GM21390 (cell line): ENCODE data around the gene TUBG1.
"Not testable (repeated sequence)": the region's sequence is repeated elsewhere in the genome, so short reads cannot be mapped to it uniquely, and the experiment has no call there.

Experiments used
- ATAC-seq: cut with Tn5 transposase; IDR thresholded peaks from one replicate; pipeline ENCODE4 v1.9.1; 2021; ENCODE audit not compliant: unreplicated experiment

Gene TUBG1

DNA sequence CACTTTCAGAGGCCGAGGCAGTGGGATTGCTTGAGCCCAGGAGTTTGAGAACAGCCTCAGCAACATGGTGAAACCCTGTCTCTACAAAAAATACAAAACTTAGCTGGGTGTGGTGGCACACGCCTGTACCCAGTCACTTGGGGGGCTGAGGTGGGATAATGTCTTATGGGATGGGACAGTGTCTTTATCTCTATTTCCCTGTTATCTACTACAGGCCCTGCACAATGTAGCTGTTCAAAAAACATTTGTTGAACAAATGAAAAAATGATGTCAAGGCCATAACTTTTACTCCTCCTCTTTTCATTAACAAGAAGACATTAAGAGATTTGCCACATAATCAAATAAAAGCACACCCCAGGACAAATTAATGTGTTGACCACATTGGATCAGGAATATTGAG, 13.8 kb downstream of the TUBG1 start:
- ATAC-seq, result no peak

- ATAC-seq, result no peak
Measured at GRCh38 chr17:42623732-42624596, 14.5 kb downstream of the TUBG1 start.

- ATAC-seq, result not testable (repeated sequence)
Measured at GRCh38 chr17:42627032-42627764, 17.7 kb downstream of the TUBG1 start.

- ATAC-seq, result no peak
Measured at GRCh38 chr17:42629411-42630009, 20.0 kb downstream of the TUBG1 start.

DNA sequence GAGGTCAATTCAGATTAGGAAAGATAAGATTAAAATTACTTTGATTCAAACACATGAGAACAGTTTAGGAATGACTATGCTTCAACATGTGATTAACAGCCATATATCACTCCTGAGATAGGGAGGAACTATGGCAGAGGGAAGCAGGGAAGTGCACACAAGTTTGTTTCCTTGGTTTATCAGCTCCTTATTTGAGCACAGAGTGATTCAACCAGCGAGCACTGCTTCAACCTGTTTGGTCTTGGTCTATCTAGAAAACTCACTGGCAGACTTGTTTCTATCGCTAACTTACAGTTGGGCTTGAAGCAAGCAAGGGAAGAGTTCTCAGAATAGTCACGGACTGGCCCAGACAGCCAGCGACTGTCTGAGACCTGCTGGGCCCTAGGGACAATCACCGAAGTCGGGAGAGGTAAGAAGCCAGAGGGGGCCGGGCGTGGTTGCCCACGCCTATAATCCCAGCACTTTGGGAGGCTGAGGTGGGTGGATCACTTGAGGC, 23.5 kb downstream of the TUBG1 start:
- no peak for ATAC-seq

DNA sequence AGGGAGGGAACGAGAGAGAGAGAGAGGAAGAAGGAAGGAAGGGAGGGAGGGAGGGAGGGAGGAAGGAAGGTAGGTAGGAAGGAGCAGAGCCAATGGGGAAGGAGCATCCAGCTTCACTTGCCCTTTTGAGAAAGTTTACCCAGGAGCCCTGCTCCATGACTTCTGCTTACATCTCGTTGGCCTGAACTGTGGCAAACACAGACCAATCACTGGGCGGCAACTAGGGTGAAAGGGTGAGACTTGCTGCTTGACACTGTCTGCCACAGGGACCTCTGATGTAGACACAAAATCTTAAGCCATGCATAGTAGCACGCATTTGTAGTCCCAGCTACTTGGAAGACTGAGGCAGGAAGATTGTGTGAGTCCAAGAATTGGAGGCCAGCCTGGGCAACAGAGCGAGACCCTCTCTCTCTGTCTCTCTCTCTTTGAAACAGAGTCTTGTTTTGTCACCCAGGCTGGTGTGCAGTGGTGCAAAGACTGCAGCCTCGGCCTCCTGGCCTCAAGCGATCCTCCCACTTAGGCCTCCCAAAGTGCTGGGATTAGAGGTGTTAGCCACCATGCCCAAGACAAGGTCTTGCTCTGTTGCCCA, 30.1 kb downstream of the TUBG1 start:
- no peak for ATAC-seq

DNA sequence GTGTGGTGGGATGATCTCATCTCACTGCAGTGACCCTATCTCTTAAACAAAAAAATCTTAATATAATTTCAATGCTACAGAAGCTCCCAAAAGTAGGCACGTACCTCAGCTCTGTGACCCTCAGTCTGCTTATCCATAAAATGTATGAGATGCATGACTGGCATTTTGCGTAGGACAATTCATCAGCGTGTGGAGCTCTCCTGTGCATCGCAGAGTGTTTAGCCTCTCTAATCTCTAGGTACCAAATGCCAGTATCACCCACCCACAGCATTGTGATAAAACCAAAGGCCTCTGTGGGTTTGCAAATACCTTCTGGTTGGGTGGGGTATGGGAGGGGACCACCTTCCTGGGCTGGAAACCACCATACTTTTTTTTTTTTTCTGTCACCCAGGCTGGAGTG, 30.6 kb downstream of the TUBG1 start:
- ATAC-seq, result no peak

DNA sequence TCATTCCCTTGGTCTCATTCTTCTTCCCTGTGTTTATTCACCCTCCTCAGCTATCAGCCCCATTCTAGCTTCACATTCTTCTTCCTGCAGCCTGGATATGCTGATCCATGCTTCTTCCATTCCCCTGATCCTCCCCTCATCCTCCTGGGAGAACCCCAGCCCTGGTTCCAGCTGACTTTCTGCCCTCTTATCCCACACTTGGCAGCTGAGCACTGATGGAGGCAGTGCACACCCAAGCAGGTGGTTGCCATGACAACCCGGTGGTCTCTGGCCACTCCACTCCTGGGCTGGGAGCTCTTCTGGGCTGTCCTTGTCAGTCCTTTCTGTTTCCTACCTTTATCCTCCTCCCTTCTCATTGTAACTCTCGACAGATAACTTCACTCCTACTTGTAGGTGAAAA, 32.9 kb downstream of the TUBG1 start:
- ATAC-seq, result no peak

DNA sequence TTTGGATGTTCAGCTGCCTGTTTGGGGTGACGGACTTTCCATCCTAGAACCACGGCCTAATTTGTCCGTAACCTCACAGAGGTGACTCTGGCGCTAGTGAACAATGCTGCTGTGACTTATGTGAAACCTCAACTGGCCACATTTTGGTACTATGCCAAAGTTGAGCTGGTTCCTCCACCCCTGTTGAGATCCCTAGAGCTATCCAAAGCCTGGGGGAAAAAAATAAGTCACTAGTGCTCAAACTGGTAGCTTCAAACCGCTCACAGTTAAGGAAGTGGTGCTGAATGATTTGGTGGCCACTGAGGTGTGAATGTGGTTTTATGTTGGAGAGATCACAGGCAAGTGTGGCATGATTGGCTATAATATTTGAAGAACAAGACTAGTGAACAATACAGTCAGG, 38.3 kb downstream of the TUBG1 start:
- ATAC-seq, result no peak

GRCh38 chr17:42651392-42651791, 41.9 kb downstream of the TUBG1 start:
- ATAC-seq, result no peak

- no peak for ATAC-seq
Measured at GRCh38 chr17:42653179-42654124, 44.0 kb downstream of the TUBG1 start.

DNA sequence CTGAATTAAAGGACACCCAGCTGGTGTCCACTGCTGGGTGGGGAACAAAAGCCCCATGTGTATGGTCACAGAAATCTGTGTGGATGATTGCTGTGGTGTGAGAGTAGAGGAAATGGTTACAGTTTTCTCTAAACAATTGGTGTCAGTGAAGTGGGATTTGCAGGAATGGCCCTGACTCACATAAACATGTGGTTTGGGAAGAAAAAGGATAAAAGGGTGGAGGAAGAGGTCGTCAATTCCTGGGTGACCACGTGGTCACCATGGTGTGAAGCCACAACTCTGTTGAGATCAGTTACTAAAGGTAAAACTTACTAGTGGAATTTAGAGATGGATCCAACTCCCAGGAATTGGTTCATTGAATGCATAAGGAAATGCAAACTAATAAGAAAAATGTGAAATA, 46.0 kb downstream of the TUBG1 start:
- ATAC-seq, result no peak

GRCh38 chr17:42657824-42658588, 48.5 kb downstream of the TUBG1 start:
- ATAC-seq, result no peak

GRCh38 chr17:42659079-42659931, 49.8 kb downstream of the TUBG1 start, which contains the start of gene TUBG2:
TSS of gene TUBG2 (plus strand) at chr17:42659284. CDS start at chr17:42659504, 220 bp downstream.
- ATAC-seq, result no peak

DNA sequence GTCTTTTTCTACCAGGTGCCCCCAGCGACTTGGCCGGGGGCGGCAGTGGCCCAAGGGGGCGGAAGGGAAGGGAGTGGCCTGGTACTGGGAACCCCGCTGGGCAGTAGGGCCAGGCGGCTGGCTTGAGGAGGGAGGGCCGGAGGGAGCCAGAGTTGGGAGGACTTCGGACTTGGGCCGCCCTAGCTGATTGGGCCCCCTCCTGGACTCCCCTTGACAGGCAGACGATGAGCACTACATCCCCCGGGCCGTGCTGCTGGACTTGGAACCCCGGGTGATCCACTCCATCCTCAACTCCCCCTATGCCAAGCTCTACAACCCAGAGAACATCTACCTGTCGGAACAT, 50.4 kb downstream of the TUBG1 start:
- not testable (repeated sequence) for ATAC-seq

DNA sequence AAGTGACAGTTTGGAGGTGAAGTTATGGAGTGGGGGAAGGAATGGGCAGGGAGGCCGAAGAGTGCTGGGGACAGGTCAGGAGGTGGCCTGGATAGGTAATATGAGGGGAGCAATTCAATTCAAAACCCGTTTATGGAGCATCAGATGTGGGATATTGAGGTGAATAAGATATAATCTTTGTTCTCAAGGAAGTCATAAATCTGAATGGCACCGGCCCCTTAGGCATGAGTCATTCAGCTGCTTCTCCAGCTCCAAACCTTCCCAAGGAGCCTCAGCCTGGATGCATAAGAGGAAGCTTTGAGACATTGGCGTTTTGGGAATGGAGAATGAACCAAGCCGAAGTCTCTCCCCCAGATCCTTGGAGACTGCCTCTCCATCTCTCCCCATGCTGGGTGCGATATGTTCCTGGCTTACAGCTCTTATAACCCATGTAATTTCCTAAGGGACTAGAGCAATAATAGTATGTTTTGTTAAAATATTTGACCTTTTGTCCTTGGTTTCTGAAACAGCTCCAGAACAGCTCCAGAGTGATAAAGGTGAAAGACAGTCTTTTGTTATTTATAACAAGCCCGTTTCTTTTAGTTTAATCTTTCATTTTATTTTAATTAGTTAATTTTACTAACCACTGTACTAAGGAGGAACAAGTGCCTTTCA, 51.3 kb downstream of the TUBG1 start:
- ATAC-seq, result no peak
